SH-SY5Y (cell line): ENCODE measurements around the gene SCO2.

Experiments used
- GATA2 ChIP-seq: IDR thresholded peaks from 2 replicates; pipeline ENCODE4 v1.6.1; 2011; ENCODE audit warnings: mild to moderate bottlenecking, low read depth, low read length
- GATA3 ChIP-seq: IDR thresholded peaks from 2 replicates; pipeline ENCODE4 v1.6.1; 2011; ENCODE audit warnings: low read depth, mild to moderate bottlenecking, low read length, moderate library complexity

DNA sequence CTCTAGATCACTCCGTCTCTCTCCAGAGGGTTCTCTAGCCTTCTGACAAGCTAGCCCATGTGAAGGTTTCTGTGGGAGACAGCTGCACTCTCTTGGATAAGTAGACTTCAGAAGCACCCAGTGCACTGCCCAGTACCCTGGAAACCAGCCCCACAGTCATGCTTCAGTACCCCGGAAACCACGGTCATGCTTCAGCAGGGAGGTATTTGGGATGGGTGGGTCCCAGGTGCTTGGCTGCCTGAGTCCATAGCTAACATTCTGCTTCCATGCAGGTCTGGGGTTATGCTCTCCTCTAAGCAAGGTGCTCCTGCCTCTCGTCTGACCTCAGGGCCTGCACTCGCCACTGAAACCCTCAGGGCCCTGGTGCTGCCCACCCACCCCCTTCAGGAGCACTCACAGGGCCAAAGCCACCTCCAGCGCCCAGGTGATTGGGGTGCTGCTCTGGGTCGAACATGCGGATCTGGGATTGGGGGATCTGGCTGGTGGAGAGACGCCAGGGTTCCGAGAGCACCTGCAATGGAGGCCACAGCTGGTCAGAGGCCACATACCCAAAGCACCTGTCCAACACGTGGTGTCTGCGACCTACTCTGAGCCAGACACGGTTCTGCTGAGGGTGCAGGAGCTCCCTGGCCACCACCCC is 44.6 kb upstream of the SCO2 start:
- TF ChIP-seq GATA2: no peak
- TF ChIP-seq GATA3: no peak
